CD4-positive, alpha-beta T cell treated with Interleukin-15 for 1 hour (primary cell): ENCODE data around the gene MAP2.

Experiments
- DNase-seq: peaks from one replicate; pipeline ENCODE4 v3.0.0-alpha.2; 2020

MAP2 gene

DNA sequence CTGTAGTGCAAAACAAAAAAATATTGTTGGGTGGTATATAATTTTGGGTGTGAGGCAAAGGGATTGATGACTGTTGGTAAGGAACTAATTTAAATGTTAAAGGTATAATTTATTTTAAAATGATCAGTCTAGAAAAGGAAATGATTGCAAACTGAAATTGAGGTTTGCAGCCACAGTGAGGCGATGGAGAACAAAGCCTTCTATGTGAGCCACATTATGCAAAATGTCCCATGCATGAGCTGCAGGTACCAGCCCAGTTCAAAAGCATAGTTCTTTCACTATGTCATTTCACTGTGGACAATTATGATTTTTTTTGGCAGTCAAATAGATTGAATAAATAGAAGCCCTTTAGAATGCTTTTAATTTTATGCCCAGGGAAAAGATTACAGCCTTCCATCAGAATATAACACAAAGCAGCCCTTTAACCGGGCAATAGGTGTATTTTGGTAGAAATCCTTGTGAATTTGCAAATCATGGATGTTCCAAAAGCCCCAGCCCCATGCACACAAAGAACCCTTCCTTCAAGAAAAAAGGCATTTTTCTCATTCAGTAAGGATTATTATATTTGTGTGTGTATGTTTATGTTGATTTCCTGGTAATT is 1.7 kb downstream of the MAP2 start:
- DNase-seq: no peak

DNA sequence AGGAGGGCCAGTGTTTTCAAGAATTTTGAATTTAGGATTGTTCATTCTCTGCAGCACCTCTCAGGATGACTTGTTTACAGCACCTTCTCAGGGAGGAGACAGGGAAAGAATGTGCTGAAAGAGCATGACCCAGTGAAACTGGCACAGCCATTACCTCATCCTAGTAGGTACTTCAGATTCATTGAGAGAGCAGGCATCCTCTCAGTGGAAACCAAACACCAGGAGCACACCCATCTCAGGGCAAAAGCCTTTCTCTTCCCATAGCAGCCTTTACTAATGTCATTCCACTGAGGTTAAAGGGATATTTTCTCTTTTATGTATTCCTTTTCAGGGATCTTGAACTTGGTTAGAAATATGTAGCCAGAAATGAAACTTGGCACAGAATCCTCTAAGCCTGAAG is 2.6 kb downstream of the MAP2 start:
- no peak for DNase-seq

DNA sequence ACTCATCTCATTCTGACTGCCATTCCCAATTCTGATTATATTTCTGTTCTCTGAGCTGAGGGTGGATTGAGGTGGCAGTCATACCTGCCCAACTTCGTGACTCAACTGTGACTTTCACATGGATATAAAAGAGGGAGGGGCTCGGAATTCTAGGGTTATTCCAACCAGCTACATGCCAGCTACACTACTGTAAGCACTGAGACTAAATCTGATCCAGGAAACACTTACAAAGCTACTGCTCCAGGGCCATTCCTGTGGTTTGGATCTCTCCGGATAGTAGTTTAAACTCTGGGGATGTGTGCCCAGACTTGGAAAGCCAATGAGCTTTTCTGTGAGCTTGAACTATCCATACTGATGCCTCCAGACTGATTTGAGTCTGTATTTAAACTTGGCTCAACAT is 7.9 kb downstream of the MAP2 start:
- no peak for DNase-seq

DNA sequence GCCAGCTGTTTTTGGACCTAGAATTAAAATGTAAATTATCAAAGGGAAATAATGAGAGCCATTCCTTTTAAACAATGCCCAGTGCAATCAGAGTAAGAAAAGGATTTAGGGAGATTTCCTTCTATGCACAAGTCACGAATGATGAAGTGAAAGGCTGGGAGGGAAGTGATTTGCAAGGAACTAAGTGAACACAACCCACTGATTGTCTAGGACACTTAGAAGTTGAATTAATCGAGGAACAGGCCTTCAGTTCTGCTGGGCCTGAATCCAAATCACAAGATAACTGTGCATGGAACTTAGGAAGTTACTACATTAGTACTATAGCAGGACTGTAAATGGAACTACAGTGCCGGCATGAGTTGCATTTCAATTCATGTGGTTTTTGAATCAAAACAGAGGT is 17.7 kb downstream of the MAP2 start:
- DNase-seq: no peak

DNA sequence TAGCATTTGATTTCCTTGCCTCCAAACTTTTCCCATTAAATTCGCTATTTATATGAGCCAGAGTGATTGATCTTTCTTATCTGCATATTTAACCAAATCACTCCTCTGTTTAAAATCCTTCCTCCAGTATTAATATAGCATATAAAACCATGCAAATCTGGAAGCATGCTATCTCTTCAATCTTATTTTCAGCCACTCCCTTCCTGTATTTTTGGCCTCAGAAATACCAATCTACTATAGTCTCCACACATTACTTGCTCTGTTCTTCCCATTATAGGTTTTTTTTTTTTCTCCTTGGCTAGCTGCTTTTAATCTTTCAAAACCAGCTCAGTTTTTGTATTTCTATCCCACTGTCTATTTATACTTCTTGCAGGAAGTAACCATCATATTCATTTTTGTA is 19.1 kb downstream of the MAP2 start:
- no peak for DNase-seq

DNA sequence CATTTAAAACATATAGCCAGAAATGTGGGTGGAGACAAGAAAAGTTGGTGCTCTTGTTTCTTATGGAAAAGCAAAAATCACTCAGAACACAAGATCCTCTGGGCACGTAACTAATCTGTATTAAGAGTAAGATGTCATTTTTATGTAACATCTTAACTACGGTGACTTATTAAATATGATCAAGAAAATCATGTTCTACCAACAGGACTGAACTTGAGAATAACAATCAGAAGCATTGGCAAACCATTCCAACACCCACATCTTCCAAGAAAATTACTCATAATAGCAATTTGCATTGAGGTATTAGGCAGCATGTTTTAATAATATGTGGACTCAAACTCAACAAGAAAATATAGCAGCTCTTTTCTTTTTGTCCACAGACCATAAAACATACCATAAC is 21.6 kb downstream of the MAP2 start:
- no peak for DNase-seq

DNA sequence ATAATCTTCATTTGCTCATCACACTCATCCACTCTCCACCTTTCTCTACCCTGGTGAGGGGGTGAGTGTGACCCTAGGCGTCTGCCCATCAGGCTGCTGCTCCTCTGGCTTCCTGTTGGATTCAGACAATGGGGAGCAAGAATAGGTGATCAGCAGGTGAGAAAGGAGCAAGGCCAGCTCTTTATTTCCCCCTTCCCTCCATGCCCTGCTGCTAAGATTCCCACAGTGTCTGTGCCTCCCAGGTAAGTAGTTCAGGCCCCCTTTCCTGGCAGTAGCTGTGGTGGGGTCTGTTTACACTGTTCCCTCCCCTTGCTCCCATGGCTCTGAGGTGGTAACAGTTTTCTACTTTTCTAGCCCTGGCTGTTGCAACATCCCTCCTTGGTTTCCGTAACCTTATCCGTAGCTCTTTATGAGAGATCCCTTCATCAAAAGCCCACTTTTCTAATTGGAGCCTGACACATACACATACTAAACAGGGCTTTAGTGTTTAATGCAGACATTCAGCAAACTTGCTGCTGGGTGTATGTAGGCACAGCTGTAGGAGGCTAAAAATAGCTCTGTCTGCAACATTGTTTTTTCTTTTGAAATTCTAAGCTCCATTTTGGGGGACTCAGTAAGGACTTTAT is 27.5 kb downstream of the MAP2 start:
- DNase-seq: no peak

DNA sequence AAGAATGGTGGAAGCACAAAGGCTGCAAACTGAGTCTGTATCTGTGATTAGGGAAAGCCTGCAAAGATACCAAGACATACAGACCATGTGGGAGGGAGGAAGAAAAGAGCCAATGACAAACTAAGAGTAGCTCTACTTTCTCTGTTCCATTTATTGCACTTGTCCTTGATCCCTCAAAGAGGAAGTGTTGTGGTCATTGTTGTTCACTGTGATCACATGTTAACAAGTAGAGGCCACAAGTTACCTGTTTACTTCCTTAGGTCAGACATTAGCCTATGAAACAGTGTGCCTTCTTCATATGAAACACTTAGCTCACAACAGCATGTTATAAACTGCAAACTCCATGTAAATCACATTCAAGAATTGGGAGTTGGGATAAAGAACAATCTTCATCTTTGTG is 32.6 kb downstream of the MAP2 start:
- no peak for DNase-seq

DNA sequence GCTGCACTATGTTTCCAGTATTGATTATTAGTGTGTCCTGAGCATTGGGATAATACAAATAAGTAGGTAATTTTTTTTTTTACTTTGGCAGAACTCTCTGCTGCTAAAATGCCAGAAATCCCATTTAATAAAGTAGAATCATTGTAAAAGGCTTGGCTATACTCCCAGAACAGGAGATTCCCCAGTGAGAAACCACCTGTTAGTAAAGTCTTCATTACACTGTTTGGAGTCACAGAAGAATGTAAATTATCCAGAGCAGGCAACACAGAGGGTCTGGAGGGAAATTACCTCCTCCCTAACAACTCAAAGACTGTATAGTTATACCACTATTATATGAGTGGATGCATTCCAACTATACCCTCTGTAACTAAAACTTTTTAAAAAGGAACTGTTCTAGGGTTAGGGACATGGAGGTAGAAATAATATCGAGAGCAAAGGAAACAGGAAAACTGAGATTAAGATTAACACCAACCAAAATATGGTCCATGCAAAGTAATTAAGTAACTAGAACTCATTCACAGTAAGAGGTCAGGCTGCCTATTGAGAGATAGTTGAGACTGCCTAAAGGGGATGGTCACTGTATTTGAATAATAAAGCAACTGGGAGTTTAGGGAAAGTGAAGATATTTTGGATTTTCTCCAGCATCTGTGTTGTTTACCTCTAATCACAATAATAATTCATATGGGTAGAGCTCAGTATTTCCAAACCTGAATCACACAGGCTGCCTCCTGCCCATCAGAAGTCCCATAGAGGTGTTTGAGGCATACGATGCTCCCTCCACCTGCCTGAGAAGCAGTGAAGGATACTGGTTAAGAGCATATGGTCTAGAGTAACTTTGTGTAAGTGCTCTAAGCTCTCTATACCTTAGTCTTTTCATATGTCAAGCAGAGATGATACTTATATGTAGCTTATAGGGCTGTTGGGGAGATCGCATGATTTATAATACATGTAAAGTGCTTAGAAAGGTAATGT is 34.4 kb downstream of the MAP2 start:
- no peak for DNase-seq

DNA sequence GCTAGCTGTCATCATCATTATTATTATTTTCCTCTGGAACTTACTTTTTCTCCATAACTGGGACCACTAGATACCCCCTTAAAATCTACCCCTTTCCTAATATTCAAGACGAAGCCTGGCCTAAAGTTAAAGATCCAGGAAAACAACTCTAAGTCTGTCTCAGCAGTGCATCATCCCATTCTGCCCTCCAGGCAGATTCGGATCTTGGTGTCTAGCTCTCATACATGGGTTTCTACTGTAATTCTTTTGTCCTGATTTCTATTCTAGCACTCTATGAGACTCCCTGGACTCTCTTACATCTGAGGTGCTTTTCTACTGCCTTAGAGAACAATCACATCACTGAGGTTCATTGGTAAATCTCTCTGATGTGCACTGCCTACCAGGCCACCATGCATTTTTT is 35.5 kb downstream of the MAP2 start:
- no peak for DNase-seq

DNA sequence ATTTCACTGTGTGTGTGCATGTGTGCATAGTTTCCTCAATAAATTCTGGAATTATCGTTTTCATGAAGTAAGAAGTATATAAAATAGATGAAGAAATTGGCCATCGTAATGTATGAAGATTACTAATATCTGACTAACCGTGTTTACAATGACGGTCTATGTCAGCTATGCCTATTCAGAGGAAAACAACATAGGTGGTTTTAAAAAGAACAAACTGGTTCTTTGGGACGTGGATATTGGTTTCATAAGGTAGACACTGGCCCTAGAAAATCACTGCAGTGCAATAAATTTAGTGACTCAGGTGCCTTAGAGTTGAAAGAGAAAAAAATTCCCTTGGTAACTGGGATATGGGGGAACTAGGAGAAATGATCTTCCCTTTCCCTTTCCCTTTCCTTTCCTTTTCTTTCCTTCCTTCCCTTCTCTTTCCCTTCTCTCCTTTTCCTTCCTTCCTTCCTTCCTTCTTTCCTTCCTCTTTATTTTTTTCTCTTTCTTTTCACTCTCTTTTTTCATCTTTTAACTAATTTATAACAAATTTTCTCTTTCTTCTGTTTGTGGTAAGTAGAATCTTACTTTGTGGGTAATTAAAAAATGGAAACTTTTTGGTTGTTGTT is 36.4 kb downstream of the MAP2 start:
- no peak for DNase-seq

DNA sequence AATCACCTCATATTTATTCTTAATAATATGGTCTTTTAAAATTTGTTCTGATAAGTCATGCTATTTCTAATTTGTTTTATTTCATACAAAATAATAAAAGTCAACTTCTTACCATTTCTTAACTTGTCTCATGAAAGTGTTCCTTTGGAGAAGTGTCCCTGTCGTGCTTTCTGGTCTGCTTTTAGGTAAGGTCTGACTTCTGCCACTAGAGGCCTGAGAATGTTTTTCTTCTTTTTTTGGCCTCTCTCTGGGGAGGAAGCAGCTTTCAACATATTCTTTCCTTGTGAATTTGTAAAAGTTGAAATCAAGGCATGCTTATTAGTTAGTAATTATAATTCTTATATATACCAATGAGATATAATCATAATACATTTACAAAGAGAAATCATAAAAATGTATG is 39.4 kb downstream of the MAP2 start:
- no peak for DNase-seq

DNA sequence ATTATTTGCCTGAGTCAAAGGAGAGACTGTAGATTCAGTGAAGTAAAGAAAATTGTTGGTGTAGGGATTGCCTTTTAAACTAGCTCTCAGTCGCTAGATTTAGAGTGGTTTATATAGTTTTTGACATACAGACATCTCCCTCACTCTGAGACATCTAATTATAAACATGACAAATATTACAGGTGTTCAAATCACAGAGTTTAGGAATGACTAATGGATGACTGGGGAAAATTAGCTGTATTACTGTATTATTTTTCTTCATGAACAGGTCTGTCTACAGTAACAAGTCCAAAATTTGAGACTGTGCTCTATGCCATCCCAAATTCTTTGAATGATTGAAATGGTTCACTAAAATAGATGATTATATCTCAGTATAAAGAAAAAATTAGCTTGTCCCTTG is 40.0 kb downstream of the MAP2 start:
- DNase-seq: no peak

DNA sequence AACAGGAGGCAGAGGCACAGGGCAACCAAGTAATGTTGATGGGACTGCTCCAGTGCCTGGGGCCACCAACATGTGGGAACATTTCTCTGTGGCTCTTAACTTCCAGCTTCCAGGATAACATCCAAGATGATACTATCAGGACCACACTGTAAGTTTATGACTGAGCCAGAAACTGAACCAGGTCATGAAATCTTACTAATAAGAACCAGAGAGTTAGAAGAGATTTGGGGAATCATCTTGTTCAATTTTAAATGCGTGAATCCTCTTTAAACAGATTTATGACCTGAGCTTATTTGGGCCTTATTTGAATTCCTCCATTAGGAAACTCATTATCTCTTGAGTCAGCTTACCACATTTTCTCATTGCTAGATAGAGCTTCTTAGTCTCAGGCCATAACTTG is 45.0 kb downstream of the MAP2 start:
- no peak for DNase-seq

DNA sequence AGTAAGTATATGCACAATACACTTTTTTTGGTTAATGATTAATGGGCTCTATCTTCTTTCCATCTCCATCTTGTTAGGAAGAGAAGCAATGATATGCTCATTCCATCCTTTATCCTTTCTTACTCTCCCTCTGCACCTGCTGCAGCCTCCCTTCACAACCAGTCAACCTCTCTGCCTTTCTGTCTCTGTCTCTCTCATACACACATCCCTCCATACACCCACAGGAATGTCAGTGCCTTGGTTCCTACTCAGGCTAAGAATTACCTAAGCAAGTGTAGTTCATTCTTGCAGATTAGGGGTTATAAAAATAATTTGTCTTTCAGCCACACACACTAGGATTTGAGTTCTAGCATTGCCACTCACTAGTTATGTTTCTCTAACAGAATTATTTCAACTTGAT is 45.6 kb downstream of the MAP2 start:
- DNase-seq: no peak

DNA sequence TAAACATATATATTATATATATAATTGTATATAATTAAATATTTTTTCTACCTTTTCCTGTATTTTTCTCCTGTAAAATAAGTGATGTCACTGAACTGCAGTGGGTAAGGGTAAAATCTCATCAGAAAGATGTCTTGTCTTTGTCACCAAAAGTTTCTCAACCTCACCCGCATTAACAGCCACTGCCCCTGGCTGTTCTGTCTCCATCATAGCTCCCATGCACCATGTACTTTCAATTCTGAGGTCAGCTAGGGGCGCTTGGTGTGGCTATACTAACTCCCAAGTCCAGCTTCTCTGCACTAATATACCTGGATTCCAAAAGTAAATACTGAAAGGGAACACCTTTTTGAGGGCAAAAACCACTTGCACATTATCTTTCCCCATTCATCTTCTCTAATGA is 46.6 kb downstream of the MAP2 start:
- no peak for DNase-seq

DNA sequence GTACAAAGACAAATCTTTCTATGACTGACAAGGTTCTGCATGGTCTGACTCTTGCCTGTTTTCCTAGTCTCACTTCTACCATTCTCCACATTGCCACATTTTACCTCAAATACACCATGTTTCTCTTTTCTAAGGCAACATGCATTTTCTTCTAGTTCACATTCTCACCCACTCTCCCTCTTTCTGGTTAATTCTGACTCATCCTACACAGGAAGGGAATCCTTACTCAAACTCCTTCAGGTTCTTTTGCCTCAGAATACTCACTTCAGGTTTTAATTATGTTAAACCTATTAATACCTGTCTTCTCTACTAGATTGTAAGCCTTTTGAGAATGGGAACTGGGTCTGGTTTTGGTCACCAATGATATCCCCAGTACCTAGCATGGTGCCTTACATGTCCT is 47.2 kb downstream of the MAP2 start:
- no peak for DNase-seq

DNA sequence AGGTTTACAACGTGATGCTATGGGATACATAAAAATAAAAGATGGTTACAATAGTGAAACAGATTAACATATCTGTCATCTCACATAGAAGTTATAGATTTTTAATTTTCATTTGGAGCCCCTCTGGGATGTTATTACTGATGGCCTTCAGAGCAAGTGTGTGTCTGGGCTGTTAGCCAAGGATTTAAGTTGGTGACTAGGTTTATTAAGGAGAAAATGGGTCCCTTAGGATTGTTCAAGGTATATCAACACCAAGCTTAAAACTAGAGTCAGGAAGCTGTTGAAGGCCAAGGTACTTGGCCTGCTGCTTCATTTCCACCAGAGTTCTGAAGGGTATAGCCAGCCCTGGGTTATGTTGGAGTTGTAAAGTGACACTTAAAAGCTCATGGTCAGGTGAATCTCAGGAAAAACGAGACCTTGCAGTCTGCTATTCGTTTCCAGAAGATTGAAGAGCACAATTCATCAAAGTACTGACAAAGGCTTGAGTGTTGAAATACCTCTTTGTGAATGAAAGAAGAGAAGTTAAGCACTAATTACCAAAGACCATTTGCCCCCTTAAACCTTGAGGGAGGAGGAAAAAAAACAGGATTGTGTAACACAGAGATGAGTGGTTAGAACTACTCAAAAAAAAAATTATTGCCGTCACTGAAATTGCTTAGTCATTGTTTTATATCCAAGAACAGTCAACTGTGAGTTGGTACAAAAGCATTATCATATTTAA is 48.4 kb downstream of the MAP2 start:
- DNase-seq: no peak

DNA sequence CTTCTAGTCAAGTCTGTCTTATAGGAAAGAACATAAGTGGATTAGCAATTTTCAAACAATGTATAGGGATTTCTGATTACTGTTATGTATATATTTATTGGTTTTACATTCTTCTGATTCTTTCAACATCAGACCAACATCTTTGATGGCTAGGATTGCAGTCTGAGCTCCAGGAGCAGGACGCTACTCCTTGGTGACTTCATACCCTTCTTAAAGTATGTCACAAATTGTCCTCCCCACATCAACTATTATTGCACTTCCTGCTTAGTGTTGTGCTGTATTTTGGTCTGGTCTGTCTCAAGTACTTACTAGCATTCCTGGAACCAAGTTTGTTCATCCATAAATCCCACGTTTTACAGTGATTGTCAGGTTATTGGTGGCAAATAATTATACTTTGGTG is 49.0 kb downstream of the MAP2 start:
- DNase-seq: no peak

DNA sequence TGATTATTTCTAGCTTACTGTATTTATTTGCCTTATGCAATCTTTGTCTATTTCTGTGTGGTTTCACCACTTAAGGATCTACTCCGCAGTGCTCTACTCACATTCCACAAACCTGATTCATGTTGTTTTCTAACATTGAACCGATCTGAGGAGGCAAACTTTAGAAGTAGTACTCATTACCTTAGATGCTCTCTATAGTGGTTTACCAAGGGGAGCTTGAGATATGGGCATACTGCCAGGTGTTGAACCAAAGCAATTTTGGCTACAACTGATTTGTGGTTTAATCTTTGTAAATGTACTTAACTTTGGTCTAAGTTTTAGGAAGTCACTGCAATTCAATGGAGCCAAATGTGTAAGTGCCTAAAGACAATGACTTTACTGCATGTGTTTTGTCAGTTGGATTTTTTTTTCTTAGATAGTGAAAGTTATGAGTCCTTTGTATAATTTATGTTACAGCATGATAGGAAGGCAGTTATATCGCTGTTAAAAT is 50.1 kb downstream of the MAP2 start:
- no peak for DNase-seq

DNA sequence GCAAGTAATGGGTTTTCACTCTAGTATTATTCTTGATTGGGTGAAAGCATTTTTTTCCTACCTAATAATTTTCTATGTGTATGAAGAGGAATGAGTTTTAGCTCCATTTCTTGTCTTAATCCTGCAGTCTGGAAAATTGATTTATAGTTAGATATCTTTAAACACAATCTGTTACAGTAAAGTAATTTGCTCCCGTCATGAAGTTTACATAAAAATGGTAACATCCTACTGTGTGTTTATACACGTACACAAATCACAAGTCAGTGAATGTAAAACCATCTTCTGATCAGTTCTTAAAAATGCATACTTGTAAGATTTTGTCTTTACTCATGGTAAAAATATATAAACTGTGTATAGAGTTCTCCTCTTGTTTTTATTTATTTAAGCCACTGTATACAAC is 51.1 kb downstream of the MAP2 start:
- no peak for DNase-seq

DNA sequence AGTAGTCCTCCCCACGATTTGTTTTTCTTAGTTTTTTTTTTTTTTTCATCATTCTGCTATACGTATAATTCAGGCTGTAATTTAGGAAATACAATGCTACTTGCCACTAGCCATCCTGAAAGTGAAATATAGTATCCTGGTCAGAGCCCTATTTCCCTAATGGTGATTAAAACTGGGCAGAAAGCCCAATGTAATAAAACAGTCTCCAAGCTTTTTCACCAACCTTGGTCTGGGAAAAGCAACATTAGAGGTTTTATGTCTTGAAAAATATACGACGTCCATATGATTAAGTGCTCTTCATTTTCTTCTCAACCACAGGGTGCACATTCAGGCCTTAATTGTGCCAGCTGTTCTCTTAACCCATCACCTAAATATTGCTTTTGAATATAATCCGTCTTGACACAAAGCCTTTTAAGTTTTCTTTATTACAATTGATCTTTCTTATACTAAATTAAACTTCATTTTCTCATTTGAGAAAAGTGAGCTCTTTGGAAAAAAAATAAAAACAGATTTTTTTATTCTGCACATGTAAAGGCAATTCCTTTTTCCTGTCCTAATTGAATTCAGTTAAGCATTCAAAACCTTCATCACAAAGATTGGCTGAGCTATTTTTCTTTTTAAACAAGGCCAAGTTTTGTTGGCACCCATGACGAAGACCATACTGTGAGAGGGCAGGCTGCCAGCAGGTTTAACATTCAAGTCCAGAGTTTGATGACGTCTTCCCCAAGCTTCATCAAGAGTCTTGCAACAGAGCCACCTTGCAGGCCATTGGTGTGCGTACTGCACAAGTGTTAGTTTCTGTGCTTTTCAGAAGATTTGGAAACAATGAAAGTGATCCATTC is 52.7 kb downstream of the MAP2 start:
- no peak for DNase-seq
